DOHH2 (cell line): ENCODE measurements around the gene SUGCT.

ENCODE experiments used
- H3F3A ChIP-seq: fragments of 200-600 bp; sonication (generic), shearing (Covaris generic); 2 replicates; pipeline ENCODE4 v1.6.0; 2016; ENCODE audit warnings: antibody characterized with exemption, mild to moderate bottlenecking; ENCODE audit not compliant: control insufficient read depth, insufficient read depth
- H3K27ac ChIP-seq: fragments of 200-600 bp; sonication (generic); 2 replicates; pipeline ENCODE4 v1.5.1; 2014; ENCODE audit warnings: low read depth, mild to moderate bottlenecking, low read length, moderate library complexity
- H3K27me3 ChIP-seq: fragments of 200-600 bp; sonication (generic); 2 replicates; pipeline ENCODE4 v1.6.1; 2014; ENCODE audit warnings: mild to moderate bottlenecking, low read length, mixed read lengths; ENCODE audit not compliant: control insufficient read depth
- H3K36me3 ChIP-seq: fragments of 200-600 bp; sonication (generic); 2 replicates; pipeline ENCODE4 v1.6.1; 2014; ENCODE audit warnings: mild to moderate bottlenecking, low read length, moderate library complexity, mixed read lengths; ENCODE audit not compliant: control insufficient read depth
- H3K4me1 ChIP-seq: fragments of 200-600 bp; sonication (generic); 2 replicates; pipeline ENCODE4 v1.6.1; 2014; ENCODE audit warnings: mild to moderate bottlenecking, low read length, mixed read lengths; ENCODE audit not compliant: control insufficient read depth
- H3K4me2 ChIP-seq: fragments of 200-600 bp; sonication (generic); 2 replicates; pipeline ENCODE4 v1.6.0; 2014; ENCODE audit warnings: mild to moderate bottlenecking, low read length, moderate library complexity
- H3K4me3 ChIP-seq: fragments of 200-600 bp; sonication (generic); 2 replicates; pipeline ENCODE4 v1.5.1; 2014; ENCODE audit warnings: mild to moderate bottlenecking, low read length, mixed read lengths
- H3K79me2 ChIP-seq: fragments of 200-600 bp; sonication (generic); 2 replicates; pipeline ENCODE4 v1.6.1; 2014; ENCODE audit warnings: mild to moderate bottlenecking, low read length, mixed read lengths; ENCODE audit not compliant: control insufficient read depth
- H3K9me2 ChIP-seq: fragments of 200-600 bp; sonication (generic); replicated peaks from 2 replicates; pipeline ENCODE4 v1.6.1; 2014; ENCODE audit warnings: mild to moderate bottlenecking, low read length, mixed read lengths; ENCODE audit not compliant: control insufficient read depth
- H3K9me3 ChIP-seq: fragments of 200-600 bp; sonication (generic); 2 replicates; pipeline ENCODE4 v1.6.1; 2014; ENCODE audit warnings: antibody characterized with exemption, low read length, mixed read lengths; ENCODE audit not compliant: control insufficient read depth, insufficient read depth
- H4K20me1 ChIP-seq: fragments of 200-600 bp; sonication (generic); 2 replicates; pipeline ENCODE4 v1.6.0; 2014; ENCODE audit warnings: low read depth, mild to moderate bottlenecking, antibody characterized with exemption, low read length, moderate library complexity; ENCODE audit not compliant: control insufficient read depth, insufficient read depth
- EZH2phosphoT487 ChIP-seq: fragments of 200-600 bp; sonication (generic); IDR thresholded peaks from 2 replicates; pipeline ENCODE4 v1.6.1; 2017; ENCODE audit warnings: borderline replicate concordance, mild to moderate bottlenecking, antibody characterized with exemption, low read length, moderate library complexity, mixed read lengths
- TF ChIP-seq, protein P1 (sequence below): fragments of 200-600 bp; sonication (generic); IDR thresholded peaks from one replicate; pipeline ENCODE4 v1.5.1; 2014; ENCODE audit warnings: antibody characterized with exemption, mild to moderate bottlenecking, low read depth, low read length; ENCODE audit not compliant: poor library complexity, severe bottlenecking

The SUGCT gene

DNA sequence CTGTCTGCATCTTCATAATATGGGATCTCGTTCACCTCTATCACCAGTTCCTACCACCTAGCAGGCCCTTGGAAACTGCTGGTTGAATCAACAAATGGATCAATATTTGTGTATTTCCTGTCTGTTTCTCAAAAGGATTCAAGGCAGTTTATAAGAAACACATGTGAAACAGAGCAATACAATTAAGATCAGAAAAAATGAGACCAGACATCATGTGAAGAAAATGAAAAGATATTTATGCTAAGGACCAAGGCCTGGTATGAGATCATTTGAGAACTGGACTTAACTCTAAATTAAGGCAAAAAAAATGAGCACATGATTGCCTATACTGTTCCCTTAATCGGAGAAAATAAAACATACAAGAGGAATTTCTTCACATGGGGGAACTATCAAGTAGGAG, 589.0 kb downstream of the SUGCT start:
- H4K20me1 ChIP-seq = no peaks in the 10 kb centered on the region
- no peaks in the 10 kb centered on the region for H3K4me1 ChIP-seq
- no peaks in the 10 kb centered on the region for H3K36me3 ChIP-seq
- no peak overlapping the region for H3K27ac ChIP-seq
- no peaks in the 10 kb centered on the region for H3F3A ChIP-seq
- no peaks in the 10 kb centered on the region for H3K79me2 ChIP-seq
- H3K9me2 ChIP-seq = no peaks in the 10 kb centered on the region
- TF ChIP-seq EZH2phosphoT487 = no peak
- TF ChIP-seq, protein P1, sequence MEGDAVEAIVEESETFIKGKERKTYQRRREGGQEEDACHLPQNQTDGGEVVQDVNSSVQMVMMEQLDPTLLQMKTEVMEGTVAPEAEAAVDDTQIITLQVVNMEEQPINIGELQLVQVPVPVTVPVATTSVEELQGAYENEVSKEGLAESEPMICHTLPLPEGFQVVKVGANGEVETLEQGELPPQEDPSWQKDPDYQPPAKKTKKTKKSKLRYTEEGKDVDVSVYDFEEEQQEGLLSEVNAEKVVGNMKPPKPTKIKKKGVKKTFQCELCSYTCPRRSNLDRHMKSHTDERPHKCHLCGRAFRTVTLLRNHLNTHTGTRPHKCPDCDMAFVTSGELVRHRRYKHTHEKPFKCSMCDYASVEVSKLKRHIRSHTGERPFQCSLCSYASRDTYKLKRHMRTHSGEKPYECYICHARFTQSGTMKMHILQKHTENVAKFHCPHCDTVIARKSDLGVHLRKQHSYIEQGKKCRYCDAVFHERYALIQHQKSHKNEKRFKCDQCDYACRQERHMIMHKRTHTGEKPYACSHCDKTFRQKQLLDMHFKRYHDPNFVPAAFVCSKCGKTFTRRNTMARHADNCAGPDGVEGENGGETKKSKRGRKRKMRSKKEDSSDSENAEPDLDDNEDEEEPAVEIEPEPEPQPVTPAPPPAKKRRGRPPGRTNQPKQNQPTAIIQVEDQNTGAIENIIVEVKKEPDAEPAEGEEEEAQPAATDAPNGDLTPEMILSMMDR = no peak
- no peaks in the 10 kb centered on the region for H3K27me3 ChIP-seq
- no peak overlapping the region for H3K4me2 ChIP-seq
- no peaks in the 10 kb centered on the region for H3K9me3 ChIP-seq
- H3K4me3 ChIP-seq = no peak overlapping the region

DNA sequence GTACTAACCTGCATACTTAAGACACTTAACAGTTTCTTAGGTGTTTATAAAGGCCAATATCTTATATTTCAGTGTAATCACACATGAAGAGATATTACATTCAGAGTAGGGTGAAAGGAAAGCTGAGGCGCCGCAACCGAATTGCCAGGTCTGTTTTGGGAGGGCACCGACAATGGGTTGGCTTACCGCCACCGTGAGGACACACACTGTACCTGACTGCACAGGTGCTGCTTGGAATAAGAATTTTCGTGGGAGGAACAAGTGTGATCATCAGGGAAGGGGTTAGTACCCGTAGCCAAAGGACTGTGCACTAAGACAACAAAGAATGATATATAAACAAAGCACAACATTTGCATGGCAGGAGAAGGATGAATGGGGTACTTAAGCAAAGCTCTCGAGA, 591.8 kb downstream of the SUGCT start:
- H3K4me1 ChIP-seq = no peaks in the 10 kb centered on the region
- peaks cover 3% of the 10 kb centered on the region; the same call in 1 of the 2 replicates for H3K9me3 ChIP-seq
- no peaks in the 10 kb centered on the region for H3K36me3 ChIP-seq
- no peaks in the 10 kb centered on the region for H3K27me3 ChIP-seq
- no peaks in the 10 kb centered on the region for H3K79me2 ChIP-seq
- H3K4me2 ChIP-seq = no peak overlapping the region
- TF ChIP-seq, protein P1 = no peak
- no peak for TF ChIP-seq EZH2phosphoT487
- no peak overlapping the region for H3K27ac ChIP-seq
- no peaks in the 10 kb centered on the region for H3F3A ChIP-seq
- no peak overlapping the region for H3K4me3 ChIP-seq
- no peaks in the 10 kb centered on the region for H3K9me2 ChIP-seq
- no peaks in the 10 kb centered on the region for H4K20me1 ChIP-seq

DNA sequence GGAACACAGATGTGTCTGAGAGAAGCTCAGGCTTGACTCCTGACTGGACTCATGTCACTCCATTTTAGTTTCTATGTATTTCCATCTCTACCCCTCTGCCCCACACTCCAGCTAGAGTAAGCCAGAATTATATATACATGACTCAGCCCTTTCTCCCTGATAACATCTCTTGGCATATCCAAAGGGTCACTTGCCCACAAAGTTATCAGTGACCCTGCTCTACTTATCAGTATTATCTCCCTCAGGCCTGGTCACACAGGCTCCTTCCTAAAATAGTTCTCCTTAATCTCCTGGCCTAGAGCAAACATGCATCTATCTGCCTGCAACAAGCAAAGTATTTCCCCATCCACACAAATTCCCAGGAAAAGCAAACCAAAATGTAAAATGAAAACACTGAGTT, 598.3 kb downstream of the SUGCT start:
- no peaks in the 10 kb centered on the region for H3K4me1 ChIP-seq
- H3F3A ChIP-seq = no peaks in the 10 kb centered on the region
- no peak overlapping the region for H3K4me3 ChIP-seq
- no peaks in the 10 kb centered on the region for H4K20me1 ChIP-seq
- H3K27ac ChIP-seq = no peak overlapping the region
- no peaks in the 10 kb centered on the region for H3K9me2 ChIP-seq
- TF ChIP-seq, protein P1 = no peak
- TF ChIP-seq EZH2phosphoT487 = no peak
- H3K9me3 ChIP-seq = peaks cover 6% of the 10 kb centered on the region; the same call in 1 of the 2 replicates
- H3K79me2 ChIP-seq = no peaks in the 10 kb centered on the region
- no peaks in the 10 kb centered on the region for H3K27me3 ChIP-seq
- H3K36me3 ChIP-seq = no peaks in the 10 kb centered on the region
- no peak overlapping the region for H3K4me2 ChIP-seq

DNA sequence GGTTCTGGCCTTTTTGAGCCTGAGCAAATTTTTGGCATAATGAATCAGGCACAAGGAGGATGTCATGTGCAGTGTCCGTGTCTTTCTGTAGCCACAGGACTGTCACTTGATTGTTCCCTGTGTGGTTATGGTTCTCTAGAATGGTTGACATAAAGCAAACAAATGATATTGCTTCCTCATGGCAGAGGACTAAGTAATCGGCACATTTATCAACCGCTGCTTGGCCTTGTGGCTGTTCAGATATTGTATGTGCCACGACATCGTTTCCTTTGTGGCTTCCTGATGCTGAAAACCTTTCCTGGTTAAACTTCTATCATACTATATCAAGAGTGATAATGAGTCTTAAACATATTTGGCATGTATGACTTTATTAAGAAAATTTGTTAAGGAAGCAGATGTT, 598.8 kb downstream of the SUGCT start:
- Histone ChIP-seq H3K79me2 (no peaks in the 10 kb centered on the region), H3K9me3 (peaks cover 6% of the 10 kb centered on the region; the same call in 1 of the 2 replicates), H3K4me3 (no peak overlapping the region), H3K9me2 (no peaks in the 10 kb centered on the region), H3K4me1 (no peaks in the 10 kb centered on the region), H3K4me2 (no peak overlapping the region), H3F3A (no peaks in the 10 kb centered on the region), H3K27ac (no peak overlapping the region), H4K20me1 (no peaks in the 10 kb centered on the region), H3K36me3 (no peaks in the 10 kb centered on the region), H3K27me3 (no peaks in the 10 kb centered on the region)
- TF ChIP-seq, protein P1 = no peak
- TF ChIP-seq EZH2phosphoT487 = no peak
